GM12872 (cell line): ENCODE measurements around the gene CNTNAP2.

ENCODE experiments used
- CTCF ChIP-seq: IDR thresholded peaks from 3 replicates; pipeline ENCODE4 v1.5.1; 2011; ENCODE audit warnings: low read depth, mild to moderate bottlenecking, low read length, moderate library complexity; ENCODE audit not compliant: insufficient read depth

CNTNAP2 gene

GRCh38 chr7:146982482-146982881 is 865.9 kb downstream of the CNTNAP2 start:
- TF ChIP-seq CTCF, result no peak

GRCh38 chr7:146991596-146991995 is 875.0 kb downstream of the CNTNAP2 start:
- no peak for TF ChIP-seq CTCF

GRCh38 chr7:146993764-146994163 is 877.2 kb downstream of the CNTNAP2 start:
- no peak for TF ChIP-seq CTCF

GRCh38 chr7:147008530-147008929 is 891.9 kb downstream of the CNTNAP2 start:
- no peak for TF ChIP-seq CTCF

DNA sequence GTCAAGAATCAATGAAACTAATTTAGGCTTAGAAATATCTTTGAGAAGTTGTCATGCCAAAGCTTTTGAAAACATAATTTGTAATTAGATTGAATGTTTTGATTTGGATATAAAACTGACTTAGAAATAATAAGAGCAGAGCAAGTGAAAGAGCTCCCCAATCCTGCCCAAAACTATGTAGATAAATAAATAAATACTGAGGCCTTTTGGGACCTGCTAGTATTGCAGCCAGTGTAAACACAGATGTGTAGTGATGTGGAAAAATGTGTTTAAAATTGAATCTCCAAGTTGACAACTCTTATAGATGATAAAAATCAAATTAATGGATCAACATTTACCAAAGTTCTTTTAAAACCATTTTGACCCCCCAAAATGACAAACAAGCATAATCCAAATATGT is 896.1 kb downstream of the CNTNAP2 start:
- no peak for TF ChIP-seq CTCF

DNA sequence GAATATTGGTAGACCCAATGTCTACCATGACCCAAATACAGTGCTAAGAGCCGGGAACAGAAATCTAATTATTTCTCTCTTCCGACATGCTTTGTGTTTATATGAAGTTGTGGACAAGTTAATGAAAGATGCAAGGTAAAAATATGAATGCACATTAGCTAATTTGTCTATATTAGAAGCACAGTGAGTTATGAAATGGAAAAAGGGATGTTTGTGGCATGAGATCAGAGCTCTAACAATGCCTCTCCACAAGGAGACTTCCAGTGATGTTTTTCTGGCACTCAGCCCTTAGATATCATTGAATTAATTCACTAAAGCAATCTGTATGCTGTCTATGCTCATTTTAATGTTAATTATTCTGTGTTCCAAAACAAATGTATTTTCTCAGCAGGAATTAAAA is 897.2 kb downstream of the CNTNAP2 start:
- no peak for TF ChIP-seq CTCF

DNA sequence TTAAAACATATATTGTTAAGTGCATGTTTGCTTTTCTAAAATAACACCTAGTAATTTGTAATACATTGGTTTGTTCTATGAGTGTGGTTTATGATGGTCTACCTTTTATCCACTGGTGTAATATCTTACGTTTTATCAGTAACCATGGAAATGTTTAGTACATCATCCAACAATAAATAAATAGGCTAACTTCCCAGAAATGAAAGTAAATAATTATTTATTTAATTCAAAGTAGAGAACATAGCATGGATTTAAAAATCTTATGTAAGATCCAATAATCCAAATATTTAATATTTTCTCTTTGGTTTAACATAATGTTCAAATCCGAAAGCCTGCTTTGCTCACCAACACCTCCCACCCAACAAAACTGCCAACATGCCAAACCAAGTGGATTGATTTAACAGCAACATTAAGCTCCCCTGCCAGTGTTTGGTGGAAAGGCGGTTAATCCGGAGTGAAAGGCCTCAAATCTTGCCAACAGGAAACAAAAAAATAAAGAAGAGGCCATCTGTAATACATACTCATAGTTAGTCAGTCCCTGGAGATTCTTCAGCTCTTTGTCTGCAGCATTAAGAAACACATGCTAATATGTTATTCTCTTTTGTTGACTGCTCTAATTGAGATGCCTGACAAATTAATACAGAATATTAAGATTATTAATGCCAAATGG is 897.8 kb downstream of the CNTNAP2 start:
- TF ChIP-seq CTCF, result no peak
